Smooth muscle cell of the pulmonary artery (primary cell): ENCODE results near the gene ITPRIP. TPM values are rescaled to one million over a fixed set of nuclear protein-coding genes. Genes with fewer than 3 reads are reported as not detected.

Experiments
- total RNA-seq: library from RNA; depleted of rRNA; stranded (reverse); fragments of >200 nt; gene quantifications from 2 replicates; pipeline ENCODE4 v1.2.3, GENCODE V29; 2014

Gene ITPRIP
- total RNA-seq = 19.2 and 26.0 TPM in 2 replicates

GRCh38 chr10:104337985-104338735 is at the start of gene ITPRIP:
TSS of gene ITPRIP (minus strand) at chr10:104338465. CDS start at chr10:104316051, 22,414 bp downstream.

GRCh38 chr10:104353325-104354048 is 15.2 kb upstream of the ITPRIP start, which contains the start of gene CFAP58:
TSS of gene CFAP58 (plus strand) at chr10:104353833. CDS start at chr10:104353898, 65 bp downstream.

GRCh38 chr10:104268713-104269645 is 69.3 kb downstream of the ITPRIP start, which contains the start of gene GSTO2:
TSS of gene GSTO2 (plus strand) at chr10:104269184. CDS start at chr10:104274916, 5,732 bp downstream.

Other genes starting within 250 kb of the ITPRIP start
- 3.9 and 5.5 TPM in 2 replicates for gene SFR1, start 216.3 kb downstream of the ITPRIP start, total RNA-seq
- 0.23 and 0.52 TPM in 2 replicates for gene CFAP43, start 106.1 kb downstream of the ITPRIP start, total RNA-seq
- gene GSTO1, start 83.6 kb downstream of the ITPRIP start, total RNA-seq = 69.3 and 92.1 TPM in 2 replicates
- gene GSTO2, start 69.3 kb downstream of the ITPRIP start, total RNA-seq = 1.8 and 4.6 TPM in 2 replicates
- gene CFAP58, start 15.4 kb upstream of the ITPRIP start, total RNA-seq = 0.23 and 0.26 TPM in 2 replicates